ENCODE measurements around the gene VTI1A.

VTI1A gene

DNA sequence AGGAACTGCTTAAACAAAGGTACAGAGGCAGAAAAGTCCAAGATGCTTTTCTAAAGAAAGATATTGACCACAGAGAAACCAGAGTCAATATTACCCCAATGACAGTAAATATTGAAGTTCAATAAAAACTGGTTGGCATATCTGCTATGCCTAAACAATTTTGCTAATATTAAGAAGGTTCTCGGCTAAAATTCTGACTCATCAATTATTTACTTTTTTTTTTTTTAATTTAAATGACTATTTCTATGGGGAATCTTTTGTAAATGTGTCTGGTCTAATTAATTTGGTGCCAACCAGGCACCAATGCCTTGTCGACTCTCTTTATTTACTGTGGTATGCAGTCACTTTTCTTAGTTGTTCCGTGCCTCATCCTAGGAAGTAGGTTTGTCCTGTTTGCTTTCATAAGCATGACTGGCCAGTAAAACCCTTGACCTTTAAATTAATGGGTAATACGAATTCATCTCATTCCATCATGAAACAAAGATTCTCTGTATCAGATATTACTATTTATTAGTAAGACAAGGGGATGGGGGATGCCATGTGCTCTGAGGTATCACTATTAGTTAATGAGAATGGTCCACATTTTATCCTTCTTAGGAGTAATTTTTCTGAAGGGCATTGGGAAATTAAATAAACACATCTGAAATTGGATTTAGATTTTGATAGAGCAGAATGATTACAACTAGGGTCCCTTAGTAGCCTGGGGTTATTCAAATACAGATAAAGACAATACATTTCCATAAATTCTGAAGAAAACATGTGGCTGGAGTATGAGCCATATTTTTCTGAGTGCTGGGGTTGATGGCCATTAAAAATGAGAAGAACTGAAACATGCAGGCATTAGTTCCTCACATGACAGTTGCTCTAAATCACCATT is 154.4 kb downstream of the VTI1A start:
- DNase-seq = no peak

DNA sequence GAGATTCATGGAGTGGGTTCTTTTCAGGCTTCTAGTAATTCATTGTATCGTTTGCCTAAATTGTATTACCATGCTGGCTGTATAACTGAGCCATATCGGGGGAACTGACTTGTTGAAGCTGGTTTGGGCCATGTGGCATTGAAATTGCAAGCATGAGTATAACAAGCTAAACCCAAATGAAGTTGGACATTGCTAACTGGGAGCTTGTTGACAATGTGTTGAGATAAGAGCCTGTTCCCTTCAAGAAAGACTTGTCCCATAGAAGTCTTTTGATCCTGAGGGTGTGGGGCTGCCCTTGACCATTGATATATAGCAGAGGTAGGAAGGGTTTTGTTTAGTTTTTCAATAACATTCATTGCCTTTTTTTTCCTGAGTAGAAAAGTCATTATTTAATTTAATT is 156.0 kb downstream of the VTI1A start:
- no peak for DNase-seq

DNA sequence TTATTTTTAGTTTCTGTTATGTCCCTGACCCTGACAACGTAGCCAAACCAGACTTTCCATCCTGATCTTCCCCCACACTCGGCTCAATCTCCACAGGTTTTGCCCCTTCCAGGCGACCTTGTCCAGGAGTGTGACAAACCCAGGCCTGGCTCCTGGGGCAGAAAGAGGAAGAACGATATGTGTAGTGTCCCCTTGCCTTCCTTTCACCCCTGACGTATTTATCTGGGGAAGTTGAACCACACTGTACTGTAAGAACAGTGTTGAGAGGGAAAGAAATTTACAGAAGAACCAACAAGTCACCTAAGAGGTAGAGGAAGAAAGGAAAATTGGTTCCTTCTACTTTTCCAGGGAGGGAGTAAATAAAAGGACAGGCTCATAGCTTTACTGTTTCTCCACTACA is 158.0 kb downstream of the VTI1A start:
- no peak for DNase-seq

DNA sequence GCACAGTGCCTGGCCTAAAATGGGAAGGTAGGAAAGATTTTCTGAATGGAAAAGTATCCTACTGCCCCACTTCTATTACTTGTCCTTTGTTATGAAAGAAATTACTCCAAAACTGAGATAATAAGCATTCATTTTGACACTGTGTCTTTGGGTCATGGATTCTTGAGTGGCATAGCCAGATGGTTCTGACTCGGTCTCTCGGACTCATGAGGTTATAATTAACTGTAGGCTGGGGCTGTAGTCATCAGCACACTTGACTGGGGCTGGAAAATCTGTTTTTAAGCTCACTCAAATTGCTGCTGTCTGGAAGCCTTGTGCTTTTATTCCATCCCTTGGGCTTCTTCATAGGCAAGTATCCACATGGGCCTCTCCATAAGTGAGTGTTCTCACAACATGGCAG is 160.5 kb downstream of the VTI1A start:
- DNase-seq = no peak

DNA sequence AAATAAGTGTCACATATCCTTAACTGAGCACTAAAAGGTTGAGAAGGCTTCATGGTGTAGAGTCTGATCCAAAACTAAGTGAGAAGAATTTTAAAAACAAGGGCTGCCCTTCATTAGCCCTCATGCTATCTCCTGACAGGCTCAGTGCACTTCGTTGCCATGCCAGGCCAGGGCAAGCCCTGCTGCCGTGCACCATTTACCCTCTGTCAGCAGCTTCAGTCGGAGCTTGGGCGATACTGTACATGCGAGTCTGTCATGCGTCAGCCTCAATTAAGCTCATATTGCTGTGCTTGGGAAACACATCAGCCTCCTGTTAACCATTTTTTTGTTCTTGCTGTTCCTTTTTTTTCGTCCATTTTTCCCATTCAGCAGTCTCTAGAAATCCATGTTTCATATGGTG is 166.6 kb downstream of the VTI1A start:
- no peak for DNase-seq

DNA sequence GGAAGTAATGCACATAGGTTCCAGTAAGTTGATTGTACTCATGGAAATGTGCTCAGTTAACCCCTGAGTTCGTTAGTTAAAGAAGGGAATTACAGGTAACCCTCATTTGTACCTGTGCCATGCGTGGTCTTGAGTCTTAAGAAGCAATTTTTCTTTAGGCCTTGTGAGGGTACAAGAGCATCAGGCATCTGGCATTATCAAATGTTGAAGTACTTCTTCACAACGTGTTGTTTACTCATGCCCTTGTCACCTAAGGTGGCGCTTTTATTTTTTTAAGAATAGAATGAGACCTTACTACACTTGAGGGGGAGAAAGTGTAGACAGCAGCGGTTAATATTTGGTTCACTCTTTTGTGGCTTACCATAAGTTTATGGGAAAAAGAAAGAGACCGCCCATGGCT is 167.1 kb downstream of the VTI1A start:
- DNase-seq = no peak

DNA sequence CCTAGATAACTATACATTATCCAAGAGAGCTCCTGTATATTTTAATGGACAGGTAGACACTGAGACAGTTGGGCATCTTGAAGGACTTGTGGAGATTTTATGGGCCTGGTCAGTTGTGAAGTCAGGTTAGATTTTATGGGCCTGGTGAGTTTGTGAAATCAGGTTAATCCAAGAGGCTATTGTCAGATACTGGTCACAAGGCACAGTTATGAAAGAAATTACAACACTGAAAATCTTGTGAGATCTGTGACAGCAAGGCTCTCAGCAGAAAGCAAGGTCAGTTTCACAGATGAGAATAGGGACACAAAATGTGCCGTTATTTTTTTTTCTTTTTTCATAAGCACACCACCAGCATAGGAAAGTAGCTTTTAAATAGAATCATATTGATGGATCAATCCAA is 167.6 kb downstream of the VTI1A start:
- no peak for DNase-seq

DNA sequence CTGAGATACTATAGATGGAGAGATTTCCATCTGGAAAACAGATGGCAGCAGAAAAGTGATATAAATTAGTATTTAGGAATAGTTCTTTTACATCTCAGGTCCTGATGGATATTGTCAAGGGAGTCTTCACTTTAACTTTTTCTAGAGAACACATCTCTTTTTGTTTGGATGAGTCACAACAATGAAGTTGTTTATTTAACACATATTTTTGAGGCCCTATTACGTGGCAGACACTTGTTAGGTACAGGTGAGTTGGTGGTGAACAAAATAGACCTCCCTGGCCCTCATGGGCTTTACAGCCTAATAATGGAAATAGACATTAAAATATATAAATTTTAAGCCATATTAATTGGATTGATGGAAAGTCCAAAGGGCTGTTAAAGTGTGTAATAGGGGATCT is 168.3 kb downstream of the VTI1A start:
- DNase-seq = no peak

DNA sequence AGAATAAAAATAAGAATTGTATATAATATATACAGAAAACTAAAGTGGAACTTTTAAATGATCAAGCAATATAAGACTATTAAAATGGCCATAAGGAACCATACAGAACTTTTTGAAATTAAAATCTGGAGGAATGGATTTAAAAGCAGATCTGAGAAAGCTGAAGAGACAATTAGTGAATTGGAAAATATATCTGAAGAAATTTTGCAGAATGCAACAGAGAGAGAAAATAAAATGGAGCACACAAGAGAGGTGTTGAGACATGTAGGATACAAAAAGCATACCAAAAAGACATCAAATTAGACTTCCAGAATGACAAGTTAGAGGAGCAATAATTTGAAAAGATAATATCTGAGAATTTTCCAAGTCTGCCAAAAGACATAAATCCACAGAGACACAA is 169.6 kb downstream of the VTI1A start:
- no peak for DNase-seq

DNA sequence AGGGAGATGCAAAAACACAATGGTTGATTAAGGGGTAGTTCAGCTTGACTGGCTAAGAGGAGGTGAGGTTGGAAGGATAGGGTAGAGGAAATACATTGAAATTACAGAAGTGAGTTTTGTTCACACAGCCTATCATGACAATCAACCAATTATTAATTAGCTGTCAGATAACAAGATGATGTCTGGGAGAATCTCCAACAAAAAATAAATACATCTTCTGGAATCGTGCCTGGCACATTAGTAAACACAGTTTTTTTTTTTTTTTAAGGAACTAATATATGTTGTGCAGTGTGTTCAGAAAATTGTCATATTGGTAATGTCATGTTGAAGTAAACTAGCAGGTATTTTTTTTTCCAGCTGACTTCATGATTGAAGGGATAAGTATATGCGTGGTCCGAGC is 171.8 kb downstream of the VTI1A start:
- no peak for DNase-seq

DNA sequence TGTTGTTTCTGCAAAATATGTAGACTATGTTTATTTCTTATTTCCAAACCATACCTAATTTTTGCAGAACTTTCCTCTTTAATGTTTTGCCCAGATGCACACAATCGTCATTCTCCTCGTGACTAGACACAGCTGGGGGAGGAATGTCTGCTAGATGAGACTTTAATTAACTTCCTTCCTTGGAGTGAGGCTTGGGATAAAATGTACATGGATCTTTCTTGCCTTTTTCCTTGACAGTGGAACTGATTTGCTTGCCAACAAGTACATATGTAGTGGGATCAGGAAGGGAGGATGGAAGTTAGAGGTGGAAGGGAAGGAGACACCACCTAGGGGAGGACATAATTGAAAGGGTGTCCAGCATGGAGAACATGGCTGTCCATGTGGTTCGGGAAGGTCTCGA is 172.5 kb downstream of the VTI1A start:
- DNase-seq = no peak

DNA sequence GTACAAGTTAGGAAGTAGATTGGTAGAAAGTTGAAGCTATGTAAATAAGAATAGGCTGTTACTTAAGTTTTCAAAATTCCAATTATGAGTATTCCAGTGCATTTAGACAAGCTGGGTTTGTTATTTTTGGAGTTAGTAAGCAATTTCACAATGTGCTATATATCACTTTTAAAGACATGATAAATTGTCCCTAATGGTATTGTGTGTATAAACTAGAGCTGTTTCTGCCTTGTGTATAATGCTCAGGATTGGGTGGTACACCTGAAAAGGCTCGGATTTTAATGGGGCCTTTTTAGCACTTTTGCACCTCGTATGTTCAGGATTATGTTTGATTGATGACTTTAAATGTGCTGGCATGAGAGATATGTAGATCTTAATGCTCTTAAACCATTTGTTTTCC is 175.8 kb downstream of the VTI1A start:
- DNase-seq = no peak

DNA sequence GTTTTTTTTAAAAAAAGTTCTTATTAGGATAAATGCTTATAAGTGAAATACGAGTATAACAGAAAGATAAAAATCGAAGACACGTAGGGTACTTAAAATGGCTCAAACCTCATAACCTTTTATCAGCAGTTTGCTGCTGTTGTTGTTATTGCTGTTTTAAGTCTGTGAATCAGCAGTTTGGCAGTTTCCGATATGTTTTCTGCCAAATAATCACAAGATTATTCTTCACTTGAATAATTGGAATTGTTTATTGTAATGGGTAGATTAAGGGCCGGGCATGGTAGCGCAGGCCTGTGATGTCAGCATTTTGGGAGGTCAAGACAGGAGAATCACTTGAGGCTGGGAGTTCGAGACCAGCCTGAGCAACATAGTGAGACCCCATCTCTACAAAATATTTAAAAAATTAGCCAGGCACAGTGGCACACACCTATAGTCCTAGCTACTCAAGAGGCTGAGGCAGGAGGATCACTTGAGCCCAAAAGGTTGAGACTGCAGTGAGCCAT is 177.6 kb downstream of the VTI1A start:
- DNase-seq = no peak

DNA sequence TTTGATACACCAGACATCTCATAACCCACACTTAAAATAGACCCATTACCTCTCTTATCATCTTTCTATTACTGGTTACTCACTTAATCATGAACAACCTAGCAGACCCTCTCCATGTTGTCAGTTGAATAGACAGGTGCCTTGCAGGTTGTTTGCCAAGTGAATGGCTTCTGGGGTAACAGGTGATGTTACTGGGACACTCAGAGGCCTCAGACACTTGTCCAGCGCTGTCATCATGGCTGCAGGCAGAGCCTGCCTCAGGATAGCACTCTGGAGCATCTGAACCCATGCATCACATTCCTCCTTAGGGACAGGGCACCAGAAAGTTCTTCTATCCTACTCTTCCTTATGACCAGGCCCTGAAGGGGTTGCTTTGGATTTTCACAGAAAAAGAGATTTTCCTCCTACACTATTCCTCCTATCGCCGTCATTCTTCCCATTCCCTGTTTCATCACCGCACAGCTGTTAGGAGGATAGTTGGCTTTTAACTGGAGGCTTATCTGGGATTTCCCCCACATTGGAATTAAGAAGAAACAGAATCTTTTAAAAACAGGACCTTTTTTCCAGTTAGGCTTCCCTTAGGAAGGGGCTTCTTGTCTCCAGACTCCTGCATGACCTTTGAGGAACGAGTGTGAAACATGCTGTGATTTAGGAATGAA is 182.1 kb downstream of the VTI1A start:
- no peak for DNase-seq

DNA sequence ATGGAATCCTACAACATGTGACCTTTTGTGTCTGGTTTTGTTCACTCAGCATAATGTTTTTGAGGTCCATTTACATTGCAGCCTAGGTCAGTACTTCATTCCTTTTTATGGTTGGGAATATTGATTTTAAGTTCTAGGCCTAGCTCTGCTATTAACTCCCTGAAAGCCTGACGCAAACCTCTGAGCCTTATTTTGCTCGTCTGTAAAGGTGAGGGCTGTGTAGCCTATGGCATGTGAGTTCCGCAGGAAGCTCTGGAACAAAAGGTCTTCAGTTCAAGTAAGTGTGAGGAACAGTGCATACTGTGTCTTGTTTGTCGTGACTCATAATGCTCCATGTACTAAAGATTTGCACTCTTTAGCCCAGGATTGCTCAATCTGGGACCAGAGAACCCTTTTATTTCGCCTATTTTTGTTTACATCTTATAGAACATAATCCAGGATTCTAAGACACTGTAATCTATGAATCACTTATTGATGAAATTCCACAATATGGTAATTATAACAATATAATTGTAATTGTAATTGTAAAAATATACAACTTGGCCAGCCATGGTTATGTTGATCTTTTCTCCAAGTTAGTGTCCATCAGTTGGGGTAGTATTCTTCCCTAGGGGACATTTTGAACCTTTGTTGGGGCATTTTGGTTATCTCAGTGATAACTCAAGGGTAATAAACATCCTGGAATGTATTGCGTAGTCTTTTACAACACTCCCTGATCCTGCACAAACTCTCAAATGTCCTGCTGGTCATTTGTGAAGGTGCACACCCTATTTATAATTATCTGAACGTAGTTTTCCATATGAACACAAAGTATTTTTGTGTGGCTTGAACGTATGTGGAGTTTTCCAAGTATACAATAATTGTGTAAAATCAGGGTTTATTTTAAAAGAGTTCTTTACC is 184.7 kb downstream of the VTI1A start:
- DNase-seq = no peak

DNA sequence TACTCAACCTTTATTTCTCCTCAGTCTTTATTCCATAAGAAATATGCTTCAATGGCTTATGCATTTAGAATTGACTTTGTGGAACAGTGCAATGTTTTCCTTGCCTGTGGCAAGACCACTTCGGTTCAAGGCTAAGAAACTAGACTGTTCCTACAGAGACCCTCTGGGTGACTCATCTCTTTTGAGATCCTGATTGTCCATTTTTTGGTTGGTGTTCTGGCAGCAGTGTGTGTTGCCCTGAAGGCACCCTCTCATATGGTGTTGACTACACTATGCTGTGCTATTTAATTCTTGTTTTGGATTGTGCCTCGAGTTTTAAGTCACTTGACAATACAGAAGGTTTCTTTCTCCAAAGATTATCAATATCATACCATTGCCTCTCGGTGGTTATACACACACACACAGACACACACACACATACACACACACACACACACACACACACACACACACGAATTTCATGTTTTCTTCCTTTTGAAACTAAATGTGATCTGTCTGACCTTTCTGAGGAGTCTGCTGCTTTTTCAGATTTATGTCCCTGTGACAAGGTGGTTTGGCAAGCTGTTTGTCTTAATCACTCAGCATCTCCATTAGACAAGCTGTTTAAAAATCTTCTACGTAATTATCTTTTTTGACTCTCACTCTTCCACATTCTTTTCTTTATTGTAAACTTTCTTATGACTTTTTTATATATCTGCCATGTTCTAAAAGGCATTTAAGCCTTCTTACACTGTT is 187.2 kb downstream of the VTI1A start:
- no peak for DNase-seq

DNA sequence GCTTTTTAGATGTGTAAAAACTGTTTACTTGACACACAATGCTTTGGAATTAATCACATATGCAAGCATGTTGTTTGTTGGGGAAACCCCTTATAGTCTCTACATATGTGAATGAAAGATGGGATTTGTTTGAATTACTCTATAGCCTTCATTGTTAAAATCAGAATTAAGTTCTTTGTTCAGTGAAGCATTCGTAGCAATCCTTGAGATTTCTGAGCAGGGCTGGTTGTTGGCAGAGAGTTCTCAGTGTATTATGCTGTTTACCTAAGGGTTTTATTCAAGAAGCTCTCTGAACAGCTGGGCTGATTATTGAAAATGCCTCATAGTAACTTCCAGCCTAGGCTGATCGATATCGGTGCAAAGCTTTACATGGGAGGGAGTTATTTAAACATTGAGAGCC is 190.9 kb downstream of the VTI1A start:
- DNase-seq = no peak

DNA sequence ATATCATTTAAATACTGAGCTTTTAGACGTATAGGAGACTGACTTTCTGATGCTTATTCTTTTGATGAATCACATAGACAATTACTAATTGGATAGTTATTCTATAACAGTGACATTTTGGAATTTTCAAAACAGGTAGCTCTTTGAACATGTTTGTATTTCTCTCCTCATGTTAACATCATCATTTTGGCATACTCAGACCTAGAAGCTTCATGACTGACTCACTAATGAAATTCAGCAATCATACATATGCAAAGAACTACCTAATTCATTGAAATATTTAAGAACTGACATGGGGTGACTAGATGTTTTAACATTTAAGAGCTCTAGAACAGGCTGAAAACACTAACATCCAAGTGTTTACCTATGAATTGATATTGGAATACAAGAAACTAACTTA is 192.3 kb downstream of the VTI1A start:
- DNase-seq = no peak

DNA sequence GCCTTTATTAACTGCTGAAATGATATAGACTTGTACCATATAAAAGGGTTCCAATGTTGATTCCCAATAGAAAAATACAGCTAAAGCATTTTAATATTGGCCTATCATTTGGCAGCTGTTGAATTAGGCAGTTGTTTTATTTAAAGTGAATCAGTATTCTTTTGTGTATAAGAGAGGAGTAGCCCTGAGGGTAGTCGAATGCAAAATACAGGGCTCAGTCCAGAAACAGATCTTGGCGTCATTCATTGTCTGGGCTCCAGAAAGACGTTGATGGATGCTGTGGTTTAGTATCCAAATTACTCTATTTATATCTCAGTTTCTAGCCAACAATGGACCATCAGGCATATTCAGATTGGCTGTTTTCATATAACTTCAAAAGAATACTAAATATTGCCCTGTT is 193.6 kb downstream of the VTI1A start:
- DNase-seq = no peak

DNA sequence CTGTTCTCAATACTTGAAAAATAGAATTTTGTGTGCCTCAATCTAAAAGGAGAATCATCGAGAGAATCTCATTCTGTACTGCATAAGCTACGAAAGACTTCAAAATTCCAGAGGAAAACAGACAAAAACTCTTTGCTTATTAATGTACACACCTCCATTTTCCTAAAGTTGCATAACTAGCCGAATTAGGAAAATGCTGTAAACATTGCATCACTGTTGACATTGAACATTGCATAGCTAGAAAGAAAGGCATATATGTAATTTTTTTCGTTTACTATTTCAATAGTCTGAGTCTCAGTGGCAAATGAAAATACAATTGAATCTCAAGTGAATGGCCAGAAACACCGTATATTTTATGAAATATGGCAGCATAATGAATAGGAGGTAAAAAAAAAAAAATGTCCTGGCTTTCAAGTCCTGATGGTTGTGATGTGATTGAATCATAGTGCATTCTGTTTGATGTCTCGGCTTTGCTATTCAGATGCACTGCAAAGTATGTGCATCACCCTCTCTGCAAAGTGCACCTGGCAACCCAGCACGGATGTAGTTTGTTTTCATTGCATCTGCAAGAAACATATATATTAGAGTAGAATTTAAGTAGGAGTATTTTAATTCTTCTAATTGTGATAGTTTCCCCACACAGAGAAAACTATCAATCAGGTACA is 196.7 kb downstream of the VTI1A start:
- DNase-seq = no peak

DNA sequence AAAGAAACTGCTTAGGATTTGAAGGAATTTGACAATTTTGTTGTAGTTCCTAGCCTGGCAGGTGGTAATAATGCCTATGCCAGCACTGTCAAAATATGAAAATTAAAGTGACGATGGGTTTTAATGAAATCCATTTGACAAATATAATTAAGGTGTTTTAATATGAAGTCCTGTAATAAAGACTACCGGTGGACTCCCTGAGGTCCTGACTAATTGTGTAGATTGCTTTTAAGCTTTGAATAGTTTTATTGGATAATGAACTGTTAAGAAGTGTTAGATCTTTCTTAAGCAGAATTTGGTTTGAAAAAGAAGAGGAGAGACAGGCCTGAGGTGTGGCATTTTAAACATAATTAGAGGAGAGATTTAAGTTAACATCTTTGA is 197.2 kb downstream of the VTI1A start:
- DNase-seq = no peak

Measured in T1000 (cell line).